22Rv1 (cell line): ENCODE data around the gene GIMAP6.

Experiments used
- ZFX ChIP-seq: fragments of 450-650 bp; IDR thresholded peaks from 2 replicates; pipeline ENCODE4 v1.6.1; 2017; ENCODE audit warnings: antibody characterized with exemption, borderline replicate concordance
- TF ChIP-seq, protein P1 (sequence below): fragments of 450-650 bp; IDR thresholded peaks from 2 replicates; pipeline ENCODE4 v1.5.1; 2017; ENCODE audit warnings: mild to moderate bottlenecking

DNA sequence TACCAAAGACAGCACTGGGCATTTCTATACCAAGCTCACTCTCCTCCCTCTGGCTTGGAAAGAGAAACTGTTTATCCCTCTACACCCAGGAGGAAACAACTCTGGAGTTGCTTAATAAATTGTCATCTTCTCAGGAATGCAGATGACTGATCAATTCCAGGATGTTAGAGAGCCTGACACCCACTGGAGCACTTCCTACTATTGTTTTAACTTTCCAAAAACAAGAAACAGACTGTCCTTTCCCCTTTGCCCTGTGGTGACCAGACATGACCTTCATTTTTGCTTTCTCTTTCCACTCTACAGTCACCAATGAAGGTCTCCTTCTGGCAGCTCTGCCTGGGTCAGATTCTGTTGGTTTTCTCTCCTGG lies 45.4 kb downstream of the GIMAP6 start:
- TF ChIP-seq, protein P1, sequence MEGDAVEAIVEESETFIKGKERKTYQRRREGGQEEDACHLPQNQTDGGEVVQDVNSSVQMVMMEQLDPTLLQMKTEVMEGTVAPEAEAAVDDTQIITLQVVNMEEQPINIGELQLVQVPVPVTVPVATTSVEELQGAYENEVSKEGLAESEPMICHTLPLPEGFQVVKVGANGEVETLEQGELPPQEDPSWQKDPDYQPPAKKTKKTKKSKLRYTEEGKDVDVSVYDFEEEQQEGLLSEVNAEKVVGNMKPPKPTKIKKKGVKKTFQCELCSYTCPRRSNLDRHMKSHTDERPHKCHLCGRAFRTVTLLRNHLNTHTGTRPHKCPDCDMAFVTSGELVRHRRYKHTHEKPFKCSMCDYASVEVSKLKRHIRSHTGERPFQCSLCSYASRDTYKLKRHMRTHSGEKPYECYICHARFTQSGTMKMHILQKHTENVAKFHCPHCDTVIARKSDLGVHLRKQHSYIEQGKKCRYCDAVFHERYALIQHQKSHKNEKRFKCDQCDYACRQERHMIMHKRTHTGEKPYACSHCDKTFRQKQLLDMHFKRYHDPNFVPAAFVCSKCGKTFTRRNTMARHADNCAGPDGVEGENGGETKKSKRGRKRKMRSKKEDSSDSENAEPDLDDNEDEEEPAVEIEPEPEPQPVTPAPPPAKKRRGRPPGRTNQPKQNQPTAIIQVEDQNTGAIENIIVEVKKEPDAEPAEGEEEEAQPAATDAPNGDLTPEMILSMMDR = no peak
- TF ChIP-seq ZFX = no peak
